ENCODE measurements around the gene KRT28. TPM values are rescaled to one million over a fixed set of nuclear protein-coding genes. Genes with fewer than 3 reads are reported as not detected.

KRT28 gene
- polyA plus RNA-seq, 3 donors: not detected

- H3K27ac Mint-ChIP-seq: no peak overlapping the region
- intact Hi-C loops (cut with micrococcal nuclease): no loop called here
These were observed 30.5 kb upstream of the KRT28 start for GRCh38 chr17:40830085-40830776.

GRCh38 chr17:40828454-40829044 lies 28.8 kb upstream of the KRT28 start:
- Histone ChIP-seq H3K4me2 (replicated peaks; ENCODE audit: extremely low read depth, low read length, poor library complexity, severe bottlenecking) (no peak overlapping the region), H3K27me3 (ENCODE audit: control insufficient read depth in 2 of 2, insufficient read depth in 2 of 2, low read length in 2 of 2) (peaks cover 5 to 9% of the 10 kb centered on the region in 2 donors), H3K4me1 (ENCODE audit: control insufficient read depth in 1 of 2, insufficient read depth in 2 of 2, low read length in 2 of 2) (no peaks in the 10 kb centered on the region), H3K27ac (ENCODE audit: low read depth in 1 of 2, low read length in 2 of 2) (no peak overlapping the region), H2AFZ (ENCODE audit: insufficient read depth, low read depth, low read length, poor library complexity, severe bottlenecking) (no peak overlapping the region), H3K36me3 (replicated peaks in 1 of 2; ENCODE audit: control insufficient read depth in 1 of 2, insufficient read depth in 2 of 2, low read length in 2 of 2) (no peaks in the 10 kb centered on the region), H3K9ac (ENCODE audit: insufficient read depth, low read length, poor library complexity, severe bottlenecking) (no peak overlapping the region), H3K79me2 (ENCODE audit: insufficient read depth, low read length) (no peaks in the 10 kb centered on the region), H3K4me3 (replicated peaks in 1 of 3; ENCODE audit: low read depth in 2 of 3, low read length in 3 of 3) (no peak overlapping the region), H4K20me1 (ENCODE audit: insufficient read depth, low read length) (no peaks in the 10 kb centered on the region), H3K9me3 (replicated peaks in 1 of 2; ENCODE audit: control insufficient read depth in 1 of 2, insufficient read depth in 1 of 2, low read length in 2 of 2) (no peaks in the 10 kb centered on the region)
- Mint-ChIP-seq H3K4me1 (no peaks in the 10 kb centered on the region), H3K27me3 (ENCODE audit: low read depth in 3 of 3) (peaks cover 12 to 26% (median 18%) of the 10 kb centered on the region in 3 donors), H3K4me3 (peak overlapping the region in 1 of 2 donors; percentile 37), H3K36me3 (no peaks in the 10 kb centered on the region), H3K27ac (no peak overlapping the region), H3K9me3 (peaks cover 2 to 8% (median 4%) of the 10 kb centered on the region in 7 donors)
- DNase-seq: no peak
- WGBS (ENCODE audit: insufficient coverage): no CpG with 5 or more reads among the region's 4 CpGs
- no peak for TF ChIP-seq CTCF (IDR thresholded peaks at IDR 0.05)
- intact Hi-C loops (cut with micrococcal nuclease): no loop called here

More at GRCh38 chr17:40830085-40830776, 30.5 kb upstream of the KRT28 start:
- TF ChIP-seq CTCF (IDR thresholded peaks at IDR 0.05): no peak
- H3K27me3 ChIP-seq (ENCODE audit: control insufficient read depth in 2 of 2, insufficient read depth in 2 of 2, low read length in 2 of 2): peaks cover 5 to 8% of the 10 kb centered on the region in 2 donors
- no peaks in the 10 kb centered on the region for H3K4me1 ChIP-seq (ENCODE audit: control insufficient read depth in 1 of 2, insufficient read depth in 2 of 2, low read length in 2 of 2)
- WGBS (ENCODE audit: insufficient coverage): no CpG with 5 or more reads among the region's 2 CpGs
- DNase-seq: no peak
- H3K79me2 ChIP-seq (ENCODE audit: insufficient read depth, low read length): no peaks in the 10 kb centered on the region
- H3K4me2 ChIP-seq (replicated peaks; ENCODE audit: extremely low read depth, low read length, poor library complexity, severe bottlenecking): no peak overlapping the region
- Mint-ChIP-seq H3K36me3 (no peaks in the 10 kb centered on the region), H3K27me3 (ENCODE audit: low read depth in 3 of 3) (peaks cover 8 to 17% (median 10%) of the 10 kb centered on the region in 3 donors), H3K4me3 (no peak overlapping the region), H3K4me1 (no peaks in the 10 kb centered on the region), H3K9me3 (peaks cover 0 to 8% (median 3%) of the 10 kb centered on the region in 7 donors)
- no peak overlapping the region for H2AFZ ChIP-seq (ENCODE audit: insufficient read depth, low read depth, low read length, poor library complexity, severe bottlenecking)
- no peaks in the 10 kb centered on the region for H3K36me3 ChIP-seq (replicated peaks in 1 of 2; ENCODE audit: control insufficient read depth in 1 of 2, insufficient read depth in 2 of 2, low read length in 2 of 2)
- no peaks in the 10 kb centered on the region for H3K9me3 ChIP-seq (replicated peaks in 1 of 2; ENCODE audit: control insufficient read depth in 1 of 2, insufficient read depth in 1 of 2, low read length in 2 of 2)
- H3K4me3 ChIP-seq (replicated peaks in 1 of 3; ENCODE audit: low read depth in 2 of 3, low read length in 3 of 3): no peak overlapping the region
- H3K9ac ChIP-seq (ENCODE audit: insufficient read depth, low read length, poor library complexity, severe bottlenecking): no peak overlapping the region
- H4K20me1 ChIP-seq (ENCODE audit: insufficient read depth, low read length): no peaks in the 10 kb centered on the region
- H3K27ac ChIP-seq (ENCODE audit: low read depth in 1 of 2, low read length in 2 of 2): no peak overlapping the region

Data from CD14-positive monocyte (primary cell).